MCF 10A (cell line): ENCODE measurements around the gene MT2A. TPM values are rescaled to one million over a fixed set of nuclear protein-coding genes. Genes with fewer than 3 reads are reported as not detected.

Experiments
- BruUV-seq: library from RNA; stranded (reverse); fragments of 400-500 nt; replicated peaks from 2 replicates; lab custom pipeline; 2021; lab: Mats Ljungman, UMichigan
- CTCF ChIA-PET: fragments of 300-600 bp; sonication (Branson Sonifier 250); formaldehyde crosslinking; extraction: SDS; loops from one replicate; lab custom pipeline; 2021; ENCODE audit warnings: antibody characterized with exemption, inconsistent platforms; lab: Yijun Ruan, JAX
- POLR2A ChIA-PET: fragments of 300-600, 350-650 bp; sonication (Branson Sonifier 250); formaldehyde crosslinking; extraction: SDS; loops from one replicate; lab custom pipeline; 2020; ENCODE audit warnings: antibody characterized with exemption, inconsistent platforms; lab: Yijun Ruan, JAX
- DNase-seq: peaks from one replicate; pipeline ENCODE4 v3.0.0-alpha.2; 2018; ENCODE audit not compliant: unreplicated experiment
- H3K27ac Mint-ChIP-seq: one replicate; pipeline ENCODE4 v1.8.0; 2022; ENCODE audit warnings: mild to moderate bottlenecking, low read depth, mixed read lengths; ENCODE audit not compliant: unreplicated experiment
- H3K27me3 Mint-ChIP-seq: one replicate; pipeline ENCODE4 v1.8.0; 2022; ENCODE audit warnings: mixed read lengths; ENCODE audit not compliant: insufficient read depth, unreplicated experiment
- H3K36me3 Mint-ChIP-seq: one replicate; pipeline ENCODE4 v1.8.0; 2022; ENCODE audit warnings: mild to moderate bottlenecking, moderate library complexity, mixed read lengths; ENCODE audit not compliant: insufficient read depth, unreplicated experiment
- H3K4me1 Mint-ChIP-seq: one replicate; pipeline ENCODE4 v1.8.0; 2022; ENCODE audit warnings: mixed read lengths; ENCODE audit not compliant: insufficient read depth, unreplicated experiment
- H3K4me3 Mint-ChIP-seq: one replicate; pipeline ENCODE4 v1.8.0; 2022; ENCODE audit warnings: mild to moderate bottlenecking, moderate library complexity, mixed read lengths; ENCODE audit not compliant: unreplicated experiment
- H3K9me3 Mint-ChIP-seq: one replicate; pipeline ENCODE4 v1.8.0; 2022; ENCODE audit warnings: mixed read lengths; ENCODE audit not compliant: unreplicated experiment
- CTCF ChIP-seq: fragments of 200-600 bp; IDR thresholded peaks from one replicate; pipeline ENCODE4 v1.8.0; 2022; ENCODE audit warnings: antibody characterized with exemption, mild to moderate bottlenecking; ENCODE audit not compliant: unreplicated experiment
- intact Hi-C: fragments of 100-400 bp; cut with micrococcal nuclease; formaldehyde crosslinking; loops from 2 replicates; pipeline ENCODE4 v1.14.1; 2022
- total RNA-seq: library from RNA; stranded (reverse); gene quantifications from 2 replicates; pipeline ENCODE4 v1.2.3, GENCODE V29; 2022

The MT2A gene
- total RNA-seq, 1 experiment from 2014 or later: 3,582 TPM

- Mint-ChIP-seq H3K4me1 (peaks cover 11% of the 10 kb centered on the region), H3K4me3 (peak overlapping the region; percentile 95), H3K9me3 (no peaks in the 10 kb centered on the region), H3K36me3 (peaks cover 30% of the 10 kb centered on the region), H3K27me3 (no peaks in the 10 kb centered on the region), H3K27ac (peak overlapping the region; percentile 80)
- no TSS peak for BruUV-seq
- TF ChIP-seq CTCF: no peak
- ChIA-PET POLR2A (interaction anchor here (0.5 to 15.3 kb wide), 24 partner anchors 10 to 1978 kb away, joined by 3 to 1404 read pairs (median 6); partner anchors contain the start of genes MT1F, MT1X and MT2A), CTCF (interaction anchor here (1.0 to 2.7 kb wide), 4 partner anchors 17 to 75 kb away, joined by 3 to 12 read pairs (median 4); no protein-coding TSS in a partner anchor)
- no peak for DNase-seq
- intact Hi-C loops: no loop called here
These were observed 18.3 kb downstream of the MT2A start for GRCh38 chr16:56626685-56627084.

- ChIA-PET POLR2A (interaction anchor here (0.6 to 15.3 kb wide), 14 partner anchors 8 to 1823 kb away, joined by 3 to 1404 read pairs (median 4); partner anchors contain the start of genes MT1F, MT1X, MT2A and PSME3IP1), CTCF (interaction anchor here (0.6 to 1.0 kb wide), 3 partner anchors 15 to 73 kb away, joined by 3 to 7 read pairs (median 4); no protein-coding TSS in a partner anchor)
- intact Hi-C loops: no loop called here
- BruUV-seq: no TSS peak
- peak; percentile 63 for DNase-seq
- Mint-ChIP-seq H3K9me3 (no peaks in the 10 kb centered on the region), H3K36me3 (peaks cover 30% of the 10 kb centered on the region), H3K27me3 (no peaks in the 10 kb centered on the region), H3K4me3 (no peak overlapping the region), H3K4me1 (peaks cover 14% of the 10 kb centered on the region), H3K27ac (no peak overlapping the region)
- no peak for TF ChIP-seq CTCF
These were observed 20.3 kb downstream of the MT2A start for GRCh38 chr16:56628486-56629350.

GRCh38 chr16:56629531-56629930 lies 21.1 kb downstream of the MT2A start:
- Mint-ChIP-seq H3K36me3 (peaks cover 30% of the 10 kb centered on the region), H3K4me3 (no peak overlapping the region), H3K27ac (no peak overlapping the region), H3K27me3 (no peaks in the 10 kb centered on the region), H3K9me3 (no peaks in the 10 kb centered on the region), H3K4me1 (peaks cover 18% of the 10 kb centered on the region)
- DNase-seq: no peak
- intact Hi-C loops: no loop called here
- BruUV-seq: no TSS peak
- TF ChIP-seq CTCF: no peak
- CTCF ChIA-PET: interaction anchor here (1.4 kb wide), 1 partner anchor 39 kb away, joined by 3 read pairs; no protein-coding TSS in a partner anchor
- POLR2A ChIA-PET: interaction anchor here (1.4 to 15.3 kb wide), 7 partner anchors 8 to 72 kb away, joined by 6 to 1404 read pairs (median 31); partner anchors contain the start of genes MT1X and MT2A

- H3K4me1 Mint-ChIP-seq: peaks cover 13% of the 10 kb centered on the region
- no peak for DNase-seq
- TF ChIP-seq CTCF: no peak
- H3K36me3 Mint-ChIP-seq: peaks cover 26% of the 10 kb centered on the region
- ChIA-PET POLR2A (interaction anchor here (2.1 to 15.3 kb wide), 3 partner anchors 13 to 53 kb away, joined by 6 to 1404 read pairs (median 31); partner anchors contain the start of genes MT1X and MT2A), CTCF (interaction anchor here (0.7 to 1.4 kb wide), 4 partner anchors 18 to 53 kb away, joined by 3 to 4 read pairs (median 3); no protein-coding TSS in a partner anchor)
- no TSS peak for BruUV-seq
- H3K9me3 Mint-ChIP-seq: no peaks in the 10 kb centered on the region
- H3K4me3 Mint-ChIP-seq: no peak overlapping the region
- intact Hi-C loops: no loop called here
- no peak overlapping the region for H3K27ac Mint-ChIP-seq
- no peaks in the 10 kb centered on the region for H3K27me3 Mint-ChIP-seq
These were observed 21.8 kb downstream of the MT2A start for GRCh38 chr16:56630134-56630533.
